GM18519 (cell line): ENCODE measurements around the gene ATP6V0B.

Experiments used
- ATAC-seq: cut with Tn5 transposase; IDR thresholded peaks from one replicate; pipeline ENCODE4 v1.9.1; 2021; ENCODE audit warnings: mild to moderate bottlenecking, moderate library complexity; ENCODE audit not compliant: unreplicated experiment, low FRiP score

Gene ATP6V0B

GRCh38 chr1:44024031-44024902 is 49.5 kb downstream of the ATP6V0B start:
- ATAC-seq = no peak

- no peak for ATAC-seq
Measured at GRCh38 chr1:44024903-44025525, 50.3 kb downstream of the ATP6V0B start.

- ATAC-seq = no peak
Measured at GRCh38 chr1:44025816-44026215, 51.1 kb downstream of the ATP6V0B start.

DNA sequence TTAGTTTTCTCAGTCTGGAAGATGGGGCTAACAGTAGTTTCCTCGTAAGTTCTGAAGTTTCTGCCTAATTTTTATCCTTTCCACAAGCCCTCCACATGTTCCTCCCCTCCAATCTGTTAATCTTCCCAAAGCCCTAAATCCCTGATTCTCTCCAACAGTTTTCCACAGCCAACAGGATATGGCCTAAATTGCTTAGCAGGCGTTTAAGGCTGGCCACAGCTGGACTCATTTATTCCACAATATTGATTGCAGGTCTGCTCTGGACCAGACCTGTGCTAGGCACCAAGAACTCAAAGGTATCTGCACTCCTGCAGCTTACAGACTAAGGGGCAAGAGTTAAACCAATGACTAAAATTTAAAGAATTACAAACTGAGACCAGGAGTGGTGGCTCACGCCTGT is 52.6 kb downstream of the ATP6V0B start:
- no peak for ATAC-seq
